ENCODE data around the gene BTG2. TPM values are rescaled to one million over a fixed set of nuclear protein-coding genes. Genes with fewer than 3 reads are reported as not detected.

The BTG2 gene
- total RNA-seq, 1 donor from 2014 or later = 39.5 TPM

DNA sequence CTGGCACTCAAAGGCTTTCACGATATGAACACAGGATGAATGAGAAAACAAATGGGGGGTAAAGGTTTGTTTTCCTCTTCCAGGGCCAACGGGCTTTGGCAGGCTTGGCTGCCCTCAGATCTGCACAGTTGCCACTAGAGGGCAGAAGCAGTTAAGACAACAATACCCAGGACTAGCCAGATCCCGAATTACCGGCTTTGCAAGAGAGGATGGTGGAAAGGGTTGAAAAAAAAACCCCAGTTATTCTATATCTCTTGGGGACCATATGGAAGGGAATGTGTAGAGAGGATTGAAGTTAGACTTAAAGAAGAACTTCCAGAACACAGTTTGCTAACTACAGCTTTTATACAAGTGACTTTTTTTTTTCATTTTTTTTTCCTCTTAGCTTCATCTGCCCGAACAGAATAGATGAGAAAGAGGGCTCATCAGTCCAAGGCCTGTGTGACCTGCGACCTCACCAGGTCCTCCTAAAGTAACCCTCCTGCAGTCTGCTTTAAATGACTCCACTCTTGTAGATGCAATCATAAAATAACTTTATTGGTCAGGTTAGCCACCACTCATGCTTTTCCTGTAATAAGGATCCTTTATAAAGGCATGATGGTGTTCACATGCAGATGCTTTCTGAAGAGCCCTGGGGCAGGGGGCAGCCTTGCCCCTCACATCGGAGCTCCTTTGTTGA lies 34.9 kb downstream of the BTG2 start:
- peak; percentile 57 for DNase-seq (ENCODE audit: low read depth, low spot score)

DNA sequence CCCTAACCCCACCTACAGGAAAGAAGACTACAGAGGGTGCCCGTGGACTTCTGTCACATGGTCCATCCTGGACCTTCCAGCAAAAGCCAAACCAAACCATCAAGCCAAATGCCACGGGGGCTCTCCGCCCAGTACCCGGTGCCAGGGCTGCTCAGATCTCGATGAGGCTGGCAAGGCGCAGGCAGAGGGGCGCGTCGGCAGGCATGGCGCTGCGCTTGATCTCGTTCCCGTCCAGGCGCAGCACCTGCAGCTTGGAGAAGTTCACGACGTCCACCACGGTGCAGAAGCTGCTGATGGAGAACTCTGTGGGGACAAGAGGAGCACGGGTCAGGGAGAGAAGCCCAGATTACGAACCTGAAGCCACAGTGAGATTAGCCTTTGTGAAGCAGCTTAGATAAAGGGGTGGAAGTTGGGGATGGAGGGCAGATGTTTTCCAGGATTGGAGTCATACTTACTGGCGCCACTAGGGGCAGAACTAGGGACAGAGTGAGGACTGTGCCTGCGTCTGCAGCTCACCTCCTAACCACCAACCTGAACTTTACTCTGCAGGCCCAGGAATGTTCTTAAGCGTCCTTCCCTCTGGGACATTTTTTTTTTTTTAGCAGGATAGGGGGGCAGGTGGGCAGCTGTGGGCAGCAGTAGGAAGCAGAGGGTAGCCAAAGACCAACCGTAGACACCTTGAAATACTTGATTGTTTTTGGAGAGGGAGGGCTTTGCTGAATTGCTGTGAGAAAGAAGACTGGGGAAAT lies 37.0 kb downstream of the BTG2 start:
- DNase-seq (ENCODE audit: low read depth, low spot score) = no peak

DNA sequence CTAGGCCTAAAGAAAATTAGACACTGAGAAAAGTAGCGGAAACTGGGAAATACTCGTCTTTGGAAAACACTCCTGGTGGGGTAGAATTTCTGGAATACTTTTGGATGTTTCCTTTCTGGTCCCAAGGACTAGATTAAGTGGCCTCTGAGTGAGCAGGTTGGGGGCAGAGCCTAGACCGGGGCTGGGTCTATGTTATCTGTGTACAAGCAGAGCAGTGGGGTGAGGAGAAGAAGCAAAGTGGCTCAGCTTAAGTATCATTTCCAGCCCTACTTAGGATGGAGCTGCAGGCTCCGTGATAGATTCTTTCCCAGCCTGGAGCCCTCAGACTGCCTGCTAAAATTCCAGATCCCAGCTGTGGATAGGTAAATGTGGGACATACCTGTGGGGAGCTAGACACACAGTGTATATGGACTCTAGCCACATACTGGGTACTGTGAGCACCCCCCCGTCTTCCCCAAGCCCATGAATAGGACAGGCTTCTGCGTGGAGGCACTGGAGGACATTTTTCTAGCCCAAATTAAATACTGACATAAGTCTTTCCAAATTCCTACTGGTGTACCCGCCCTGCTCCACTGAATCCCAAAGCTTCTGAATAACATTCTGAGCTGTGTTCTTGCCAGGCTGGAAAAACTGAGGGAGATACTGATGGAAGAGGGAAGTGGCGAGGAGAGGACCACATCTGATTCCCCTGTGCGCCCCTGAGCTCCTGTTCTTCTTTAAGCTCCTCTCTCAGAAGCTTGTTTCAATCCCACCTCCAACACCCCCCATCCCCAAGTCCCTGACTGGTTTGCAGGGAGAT lies 38.8 kb downstream of the BTG2 start:
- no peak for DNase-seq (ENCODE audit: low read depth, low spot score)

DNA sequence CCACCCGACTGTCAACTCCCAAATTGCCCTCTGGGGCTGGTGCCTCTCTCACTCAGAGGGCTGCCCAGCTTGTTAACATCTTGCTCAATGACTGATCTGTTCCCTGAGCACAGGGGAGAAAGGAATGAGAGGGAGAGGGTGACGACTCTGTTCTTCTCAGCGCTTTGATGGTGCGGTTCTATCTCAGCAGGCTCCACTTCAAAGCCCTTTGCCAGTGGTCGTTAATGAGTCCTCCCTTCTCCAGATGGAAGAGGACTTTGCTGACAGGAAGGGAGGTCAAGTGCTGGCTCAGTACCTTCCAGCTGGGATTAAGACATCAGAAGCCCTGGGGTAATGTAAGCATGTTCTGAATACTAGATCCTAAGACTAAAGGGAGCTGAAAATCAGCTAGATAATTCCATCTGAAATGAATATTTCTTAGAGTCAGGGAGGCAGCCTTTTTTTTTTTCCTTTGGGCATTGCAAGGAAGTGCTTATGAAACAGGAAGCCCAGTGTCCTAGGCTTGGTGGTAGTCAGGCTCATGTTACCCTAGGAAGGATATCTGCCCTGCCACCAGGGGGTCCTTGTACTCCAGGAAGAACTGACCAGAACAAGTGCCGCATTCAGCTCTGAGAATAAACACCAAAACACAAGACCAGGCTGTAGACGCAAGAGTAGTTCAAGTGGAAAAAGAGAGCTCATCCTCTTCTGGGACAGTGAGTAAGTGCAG lies 40.9 kb downstream of the BTG2 start:
- DNase-seq (ENCODE audit: low read depth, low spot score) = no peak

DNA sequence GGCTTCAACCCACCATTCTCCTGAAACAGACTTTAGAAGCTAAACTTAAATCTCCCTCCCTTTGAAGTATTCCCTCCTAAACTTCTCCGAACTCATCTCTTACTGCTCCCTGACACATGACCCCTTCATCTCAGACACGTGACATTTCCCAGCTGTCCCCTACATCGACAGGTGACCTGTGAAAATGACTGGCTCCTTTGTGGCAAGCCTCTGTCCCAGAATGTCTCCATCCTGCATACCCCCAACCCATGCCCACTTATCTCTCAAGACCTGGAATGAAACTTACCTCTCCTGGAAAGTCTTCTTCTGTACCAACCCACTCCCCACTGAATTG lies 41.4 kb downstream of the BTG2 start:
- no peak for DNase-seq (ENCODE audit: low read depth, low spot score)

GRCh38 chr1:203349166-203349565 lies 43.8 kb downstream of the BTG2 start:
- no peak for DNase-seq (ENCODE audit: low read depth, low spot score)

DNA sequence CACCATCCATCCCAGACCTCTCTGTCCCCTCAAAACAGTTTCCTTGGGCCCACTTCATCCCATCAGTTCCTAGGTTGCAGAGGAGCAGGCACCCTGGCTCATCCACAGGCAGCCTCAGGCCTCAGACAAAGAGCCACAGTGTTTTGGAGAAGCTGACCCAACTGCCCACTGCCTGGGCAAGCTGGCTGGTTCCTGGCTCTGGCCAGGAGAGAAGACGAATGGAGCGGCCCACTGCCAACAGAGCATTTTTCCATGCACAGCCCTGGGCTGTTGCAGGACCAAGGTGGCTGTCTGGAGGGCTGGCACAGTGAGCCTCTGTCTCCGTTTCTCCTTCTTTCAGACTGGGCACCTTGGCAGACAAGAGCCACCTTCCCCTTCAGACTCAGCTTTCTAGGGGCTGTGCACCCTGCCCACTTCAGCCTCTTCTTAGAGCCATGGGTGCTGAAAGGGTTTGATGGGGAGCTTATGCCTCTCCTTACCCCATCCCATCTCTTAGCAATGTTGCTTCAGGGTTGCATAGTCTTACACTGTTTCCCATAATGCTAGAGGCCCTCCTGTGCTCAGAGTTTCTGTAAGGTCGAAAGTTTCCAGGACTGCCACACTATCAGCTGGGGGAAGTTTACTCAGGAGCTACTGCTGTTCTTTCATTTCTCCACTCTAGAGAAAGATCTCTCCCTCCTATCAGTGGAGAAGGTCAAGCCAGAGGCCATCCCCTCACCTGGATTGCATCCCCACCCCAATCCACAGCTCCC lies 44.6 kb downstream of the BTG2 start:
- DNase-seq (ENCODE audit: low read depth, low spot score) = no peak

DNA sequence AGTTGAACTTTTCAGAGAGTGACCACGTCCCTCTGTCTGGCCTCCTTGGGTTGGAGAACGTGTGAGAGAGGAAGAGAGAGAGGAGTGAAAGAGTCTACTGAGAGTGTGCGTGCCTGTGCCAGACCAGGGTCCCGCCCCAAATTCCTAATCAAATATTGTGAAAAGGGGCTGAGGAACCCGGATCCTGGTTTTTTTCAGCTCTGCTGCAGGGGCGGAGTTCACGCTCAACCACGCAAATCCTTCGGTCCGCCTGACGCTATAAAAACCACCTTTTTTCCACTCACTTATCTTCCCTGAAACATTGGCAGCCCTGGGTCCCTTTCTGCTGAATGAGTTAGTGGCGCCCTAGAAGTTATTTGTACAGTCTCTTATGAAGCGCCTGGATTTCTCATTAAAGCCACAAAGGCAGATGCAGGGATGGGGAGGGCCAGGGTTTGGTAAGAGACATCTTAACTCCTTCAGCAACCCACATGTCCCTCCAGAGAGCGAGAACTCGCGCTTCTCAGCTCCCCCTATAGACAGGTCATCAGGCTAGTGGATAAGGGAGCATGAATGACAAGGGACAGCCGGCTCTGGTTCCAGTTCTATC lies 45.8 kb downstream of the BTG2 start, which contains the start of gene FMOD:
TSS of gene FMOD (minus strand) at position 86 of the 589 bp plus-strand sequence. CDS start 2,852 bp downstream, outside the sequence.
- no peak for DNase-seq (ENCODE audit: low read depth, low spot score)

DNA sequence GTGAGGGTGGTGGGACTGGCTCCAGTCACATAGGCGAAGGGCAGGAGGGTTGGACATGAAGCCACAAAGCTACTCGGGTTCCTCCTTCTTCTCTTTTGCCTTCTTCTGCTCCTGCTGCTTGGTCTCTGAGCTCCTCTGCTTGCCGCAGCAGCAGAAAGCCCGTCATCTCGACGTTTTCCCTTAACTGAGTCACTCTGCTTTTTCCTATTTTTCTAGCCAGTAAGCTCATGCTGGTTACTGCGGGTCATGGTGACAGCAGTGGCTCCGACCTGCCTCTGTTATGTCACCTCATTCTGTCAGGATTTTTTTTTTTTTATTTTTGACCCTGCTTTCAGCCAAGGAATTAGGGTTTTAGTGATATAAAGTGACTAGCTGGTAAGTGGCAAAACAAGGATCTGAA lies 48.2 kb downstream of the BTG2 start:
- no peak for DNase-seq (ENCODE audit: low read depth, low spot score)

GRCh38 chr1:203354246-203354645 lies 48.9 kb downstream of the BTG2 start:
- DNase-seq (ENCODE audit: low read depth, low spot score) = no peak

GRCh38 chr1:203359010-203359571 lies 53.8 kb downstream of the BTG2 start:
- no peak for DNase-seq (ENCODE audit: low read depth, low spot score)

Other genes with a start within 250 kb of the BTG2 start
- gene MYOG, start 219.5 kb upstream of the BTG2 start, total RNA-seq = not detected in 2 replicates
- gene ADORA1, start 177.8 kb upstream of the BTG2 start, total RNA-seq = not detected in 2 replicates
- not detected in 2 replicates for gene MYBPH, start 129.7 kb upstream of the BTG2 start, total RNA-seq
- not detected in 2 replicates for gene CHI3L1, start 118.8 kb upstream of the BTG2 start, total RNA-seq
- gene CHIT1, start 75.8 kb upstream of the BTG2 start, total RNA-seq = not detected in 2 replicates
- 0.07 and 0.67 TPM in 2 replicates for gene FMOD, start 45.6 kb downstream of the BTG2 start, total RNA-seq
- gene PRELP, start 170.3 kb downstream of the BTG2 start, total RNA-seq = not detected in 2 replicates
- not detected in 2 replicates for gene OPTC, start 188.6 kb downstream of the BTG2 start, total RNA-seq